SK-N-SH treated with all-trans-retinoic acid at 6 μM for 48 hours (cell line): Measurements from ENCODE around the gene TMEM163.

Experiments
- ATAC-seq: fragments of 200-7000 bp; cut with Tn5 transposase; 3 replicates; pipeline ENCODE4 v1.9.1; 2020; ENCODE audit warnings: mild to moderate bottlenecking, moderate library complexity
- ARNTL ChIP-seq: fragments of 450-650 bp; formaldehyde crosslinking; IDR thresholded peaks from 2 replicates; pipeline ENCODE4 v1.5.0; 2020; ENCODE audit warnings: low read depth, mild to moderate bottlenecking, moderate library complexity, borderline replicate concordance
- BACH2 ChIP-seq: fragments of 250-450 bp; sonication (Bioruptor Pico); IDR thresholded peaks from 2 replicates; pipeline ENCODE4 v1.9.0; 2021; ENCODE audit warnings: mild to moderate bottlenecking, borderline replicate concordance
- CREB5 ChIP-seq: fragments of 250-450 bp; sonication (Bioruptor Pico); IDR thresholded peaks from 2 replicates; pipeline ENCODE4 v1.5.1; 2020; ENCODE audit warnings: low read depth, mild to moderate bottlenecking, moderate library complexity
- CSDC2 ChIP-seq: fragments of 250-450 bp; sonication (Bioruptor Pico); IDR thresholded peaks from 2 replicates; pipeline ENCODE4 v1.5.0; 2020; ENCODE audit warnings: mild to moderate bottlenecking, moderate library complexity
- GLIS3 ChIP-seq: fragments of 250-450 bp; sonication (Bioruptor Pico); IDR thresholded peaks from 2 replicates; pipeline ENCODE4 v1.5.0; 2020; ENCODE audit warnings: mild to moderate bottlenecking, moderate library complexity
- OSR1 ChIP-seq: fragments of 250-450 bp; sonication (Bioruptor Pico); IDR thresholded peaks from 2 replicates; pipeline ENCODE4 v1.8.0; 2022; ENCODE audit warnings: moderate library complexity, mild to moderate bottlenecking, inconsistent platforms
- POU6F1 ChIP-seq: fragments of 250-450 bp; sonication (Bioruptor Pico); IDR thresholded peaks from 2 replicates; pipeline ENCODE4 v1.8.0; 2021; ENCODE audit warnings: low read depth, mild to moderate bottlenecking, moderate library complexity, borderline replicate concordance
- PPARA ChIP-seq: fragments of 250-450 bp; sonication (Bioruptor Pico); IDR thresholded peaks from 2 replicates; pipeline ENCODE4 v1.5.0; 2020; ENCODE audit warnings: mild to moderate bottlenecking, borderline replicate concordance
- RARB ChIP-seq: fragments of 250-450 bp; sonication (Bioruptor Pico); IDR thresholded peaks from 2 replicates; pipeline ENCODE4 v1.8.0; 2021; ENCODE audit warnings: mild to moderate bottlenecking, moderate library complexity
- TCF4 ChIP-seq: fragments of 250-450 bp; sonication (Bioruptor Pico); IDR thresholded peaks from 2 replicates; pipeline ENCODE4 v1.8.0; 2021; ENCODE audit warnings: mild to moderate bottlenecking, moderate library complexity, borderline replicate concordance
- TOX ChIP-seq: fragments of 250-450 bp; sonication (Bioruptor Pico); IDR thresholded peaks from 2 replicates; pipeline ENCODE4 v1.8.0; 2021; ENCODE audit warnings: mild to moderate bottlenecking, moderate library complexity, borderline replicate concordance
- TSHZ2 ChIP-seq: fragments of 250-450 bp; sonication (Bioruptor Pico); IDR thresholded peaks from 2 replicates; pipeline ENCODE4 v1.5.0; 2020; ENCODE audit warnings: mild to moderate bottlenecking, moderate library complexity
- ZC3H10 ChIP-seq: fragments of 250-450 bp; sonication (Bioruptor Pico); IDR thresholded peaks from 2 replicates; pipeline ENCODE4 v1.5.1; 2021; ENCODE audit warnings: mild to moderate bottlenecking, moderate library complexity
- ZFP3 ChIP-seq: fragments of 250-450 bp; sonication (Bioruptor Pico); IDR thresholded peaks from 2 replicates; pipeline ENCODE4 v1.5.0; 2020; ENCODE audit warnings: mild to moderate bottlenecking, moderate library complexity
- ZFP30 ChIP-seq: fragments of 450-650 bp; formaldehyde crosslinking; IDR thresholded peaks from 2 replicates; pipeline ENCODE4 v1.5.0; 2022; ENCODE audit warnings: mild to moderate bottlenecking, moderate library complexity
- ZNF8 ChIP-seq: fragments of 450-650 bp; formaldehyde crosslinking; IDR thresholded peaks from 2 replicates; pipeline ENCODE4 v1.5.0; 2020; ENCODE audit warnings: mild to moderate bottlenecking, moderate library complexity

TMEM163 gene

GRCh38 chr2:134490559-134490958 lies 228.2 kb downstream of the TMEM163 start:
- no peak for ATAC-seq
- TF ChIP-seq RARB (CRISPR knock-in tag) (no peak), ZFP3 (CRISPR knock-in tag) (no peak), BACH2 (CRISPR knock-in tag) (no peak), CREB5 (CRISPR knock-in tag) (no peak), ARNTL (no peak), TSHZ2 (CRISPR knock-in tag) (no peak), CSDC2 (CRISPR knock-in tag) (no peak), TCF4 (CRISPR knock-in tag) (no peak)

GRCh38 chr2:134489732-134490384 lies 228.9 kb downstream of the TMEM163 start:
- ATAC-seq, result no peak
- TF ChIP-seq ZNF8 (CRISPR knock-in tag), result no peak
- TF ChIP-seq PPARA (CRISPR knock-in tag), result no peak
- no peak for TF ChIP-seq POU6F1 (CRISPR knock-in tag)
- TF ChIP-seq TSHZ2 (CRISPR knock-in tag), result no peak
- TF ChIP-seq TCF4 (CRISPR knock-in tag), result no peak
- no peak for TF ChIP-seq GLIS3

GRCh38 chr2:134482766-134483340 lies 235.9 kb downstream of the TMEM163 start:
- no peak for ATAC-seq
- TF ChIP-seq TOX (CRISPR knock-in tag), result no peak
- TF ChIP-seq ZC3H10 (CRISPR knock-in tag), result no peak
- TF ChIP-seq OSR1 (CRISPR knock-in tag), result no peak
- TF ChIP-seq ZFP30 (CRISPR knock-in tag), result no peak
- no peak for TF ChIP-seq ARNTL
- TF ChIP-seq RARB (CRISPR knock-in tag), result no peak
- TF ChIP-seq POU6F1 (CRISPR knock-in tag), result no peak
- no peak for TF ChIP-seq TSHZ2 (CRISPR knock-in tag)
